HG03097 (cell line): ENCODE results near the gene RMDN3.

Experiments used
- ATAC-seq: cut with Tn5 transposase; IDR thresholded peaks from one replicate; pipeline ENCODE4 v1.9.1; 2021; ENCODE audit not compliant: unreplicated experiment, low FRiP score

RMDN3 gene

GRCh38 chr15:40754883-40755811, at the start of gene RMDN3:
Gene RMDN3 (minus strand): TSS chr15:40755254. CDS start chr15:40754783, 471 bp downstream.
- ATAC-seq: peak; percentile 82

GRCh38 chr15:40803688-40804087, 48.6 kb upstream of the RMDN3 start:
- ATAC-seq: no peak

- no peak for ATAC-seq
These were observed 48.0 kb upstream of the RMDN3 start for GRCh38 chr15:40803076-40803475.

- ATAC-seq: no peak
These were observed 44.5 kb upstream of the RMDN3 start for GRCh38 chr15:40799523-40799922.

- ATAC-seq: no peak
These were observed 41.5 kb upstream of the RMDN3 start for GRCh38 chr15:40796512-40796911.

- ATAC-seq: no peak
These were observed 41.0 kb upstream of the RMDN3 start for GRCh38 chr15:40796041-40796440.

- no peak for ATAC-seq
These were observed 38.3 kb upstream of the RMDN3 start for GRCh38 chr15:40793216-40793989.

GRCh38 chr15:40792394-40792793, 37.3 kb upstream of the RMDN3 start:
- ATAC-seq: no peak

GRCh38 chr15:40790718-40791117, 35.7 kb upstream of the RMDN3 start:
- no peak for ATAC-seq

- no peak for ATAC-seq
These were observed 34.9 kb upstream of the RMDN3 start for GRCh38 chr15:40789999-40790398.

- ATAC-seq: no peak
These were observed 34.1 kb upstream of the RMDN3 start for GRCh38 chr15:40789119-40789518.

- no peak for ATAC-seq
These were observed 32.9 kb upstream of the RMDN3 start for GRCh38 chr15:40787991-40788390.

- no peak for ATAC-seq
These were observed 32.3 kb upstream of the RMDN3 start for GRCh38 chr15:40787344-40787841.

GRCh38 chr15:40785814-40786213, 30.8 kb upstream of the RMDN3 start:
- no peak for ATAC-seq

- ATAC-seq: no peak
These were observed 30.1 kb upstream of the RMDN3 start for GRCh38 chr15:40785164-40785563.

- ATAC-seq: peak; percentile 89
These were observed 27.7 kb upstream of the RMDN3 start for GRCh38 chr15:40782609-40783227.

- no peak for ATAC-seq
These were observed 21.6 kb upstream of the RMDN3 start for GRCh38 chr15:40776537-40777141.

- no peak for ATAC-seq
These were observed 20.9 kb upstream of the RMDN3 start for GRCh38 chr15:40775740-40776536.

- ATAC-seq: no peak
These were observed 20.0 kb upstream of the RMDN3 start for GRCh38 chr15:40775007-40775406.

- no peak for ATAC-seq
These were observed 18.8 kb upstream of the RMDN3 start for GRCh38 chr15:40773902-40774301.
